Spleen (tissue), 11 donors: ENCODE results near the gene POLN. TPM values are rescaled to one million over a fixed set of nuclear protein-coding genes. Genes with fewer than 3 reads are reported as not detected.
A peak's percentile ranks its signal among the peaks of the same experiment; 100 is the strongest.

ENCODE experiments used
- DNase-seq: peaks from one replicate; pipeline ENCODE4 v3.0.0-alpha.2; 2020
- H3K27ac ChIP-seq, 8 donors: fragments of 200-600 bp; sonication (generic) in 7 of 8; 1 replicate in 4 of 8; 2 replicates in 4 of 8; pipeline versions ENCODE4 v1.5.0 to v1.8.0; 2016 to 2021; ENCODE audit warnings: inconsistent platforms in 4 of 8, mild to moderate bottlenecking in 4 of 8, moderate library complexity in 1 of 8
- H3K27me3 ChIP-seq, 7 donors: fragments of 200-600 bp; sonication (generic) in 6 of 7; replicated peaks in 1 of 7; 1 replicate in 4 of 7; 2 replicates in 3 of 7; pipeline versions ENCODE4 v1.5.0 to v1.8.0; 2016 to 2021; ENCODE audit warnings: inconsistent platforms in 3 of 7, mild to moderate bottlenecking in 1 of 7
- H3K36me3 ChIP-seq, 6 donors: fragments of 200-600 bp; sonication (generic) in 5 of 6; 1 replicate in 4 of 6; 2 replicates in 2 of 6; pipeline versions ENCODE4 v1.5.0 to v1.8.0; 2016 to 2021; ENCODE audit warnings: inconsistent platforms in 2 of 6
- H3K4me1 ChIP-seq, 6 donors: fragments of 200-600 bp; sonication (generic) in 5 of 6; 1 replicate in 3 of 6; 2 replicates in 3 of 6; pipeline versions ENCODE4 v1.5.0 to v1.8.0; 2016 to 2021; ENCODE audit warnings: inconsistent platforms in 3 of 6
- H3K4me3 ChIP-seq, 8 donors: fragments of 200-600 bp; sonication (generic) in 7 of 8; 1 replicate in 4 of 8; 2 replicates in 4 of 8; pipeline versions ENCODE4 v1.5.0 to v1.8.0; 2016 to 2021; ENCODE audit warnings: inconsistent platforms in 4 of 8, mild to moderate bottlenecking in 4 of 8, moderate library complexity in 2 of 8
- H3K9me3 ChIP-seq, 8 donors: fragments of 200-600 bp; sonication (generic) in 7 of 8; 1 replicate in 4 of 8; 2 replicates in 4 of 8; pipeline versions ENCODE4 v1.5.0 to v1.8.0; 2016 to 2021; ENCODE audit warnings: inconsistent platforms in 4 of 8
- POLR2A ChIP-seq, 3 donors: fragments of 450-650 bp; IDR thresholded peaks; one replicate each; pipeline ENCODE4 v1.5.1; 2017; ENCODE audit warnings: antibody characterized with exemption in 3 of 3, mild to moderate bottlenecking in 1 of 3
- POLR2AphosphoS5 ChIP-seq, 3 donors: sonication (generic); formaldehyde crosslinking; IDR thresholded peaks; one replicate each; pipeline ENCODE4 v1.5.1; 2017; ENCODE audit warnings: antibody characterized with exemption in 3 of 3
- WGBS, 5 donors: extraction: QIAGEN DNeasy Blood & Tissue Kit in 3 of 5; methylation state at CpG; one replicate each; pipeline versions ENCODE4 v1.1.5 to v1.1.7; 2013 to 2018; 5-methylcytosine and 5-hydroxymethylcytosine counted together
- intact Hi-C: fragments of 100-400 bp; cut with DNase I; formaldehyde crosslinking; loops from one replicate; pipeline ENCODE4 v1.15.0; 2023; ENCODE audit warnings: low total_unique reads
- polyA plus RNA-seq, 3 donors: library from polyadenylated mRNA; stranded (reverse); fragments of 200-250 nt; gene quantifications; one replicate each; pipeline ENCODE4 v1.2.1, GENCODE V29; 2013
- total RNA-seq, 7 donors: library from RNA; depleted of rRNA in 3 of 7; stranded (reverse); fragments of >200 nt in 3 of 7; fragmentation: NEBNext Ultra II Directional in 4 of 7; extraction: Animal tissue kit (Norgen Biotek cat#: 25700) in 4 of 7; gene quantifications; one replicate each; pipeline versions ENCODE4 v1.1.0 to v1.2.1, GENCODE V29; 2016 to 2021
- TF ChIP-seq, protein P1 (sequence below), 11 experiments: fragments of 200-600 bp in 7 of 11; fragments of 450-650 bp in 4 of 11; sonication (generic) in 4 of 11; IDR thresholded peaks in 8 of 11; conservative IDR thresholded peaks in 3 of 11; 1 replicate in 7 of 11; 2 replicates in 4 of 11; pipeline versions ENCODE4 v1.4.0 to v1.8.0; 2016 to 2021; ENCODE audit warnings: antibody characterized with exemption in 11 of 11, inconsistent platforms in 4 of 11, mild to moderate bottlenecking in 1 of 11
- donor health status: healthy with polysubstance abuse.
- donor health status: DM: no; HTN: no; CAD: no; lungs with moderate emphysema.
- donor health status: DM: no; HTN: no; CAD: no.
- donor health status: Bipolar disorder and iron deficiency.
- donor health status: healthy.
- donor health status: DM: no; HTN: no; CAD: no.
- donor health status: DM: yes; HTN: yes; CAD: no.

POLN gene
- total and polyA plus RNA-seq, 10 donors: 1.2 to 3.5 (median 2.5) TPM

DNA sequence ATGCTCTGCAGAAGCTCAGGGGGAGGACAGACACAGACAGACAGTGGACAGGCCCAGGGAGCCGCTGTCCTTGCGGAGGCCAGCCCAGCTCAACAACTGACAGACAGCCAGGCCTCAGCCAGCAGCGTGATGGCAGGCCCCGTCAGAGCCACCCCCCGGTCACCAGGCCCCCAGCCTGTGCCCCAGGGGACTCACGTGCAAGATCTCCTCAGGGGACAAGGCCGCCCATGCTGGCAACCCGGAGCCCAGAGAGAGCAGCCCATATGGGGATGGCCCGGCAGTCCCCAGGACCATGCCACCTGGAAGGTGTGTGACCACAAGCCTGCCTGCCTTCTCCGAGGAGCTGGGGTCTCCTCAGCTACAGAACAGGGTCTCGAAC lies 48.0 kb upstream of the POLN start:
- WGBS, 5 donors: 75 to 89% (median 86%) methylated on average over 2 to 11 of the region's 11 CpGs
- no peaks in the 10 kb centered on the region for H3K27me3 ChIP-seq
- peaks cover 0 to 3% (median 0%) of the 10 kb centered on the region in 6 donors for H3K36me3 ChIP-seq
- no peak overlapping the region for H3K4me3 ChIP-seq
- peaks cover 8 to 28% (median 24%) of the 10 kb centered on the region in 6 donors for H3K4me1 ChIP-seq
- H3K9me3 ChIP-seq: peaks cover 0 to 6% (median 0%) of the 10 kb centered on the region in 8 donors
- intact Hi-C loops: no loop called here
- TF ChIP-seq POLR2AphosphoS5 (IDR thresholded peaks at IDR 0.05): no peak
- no peak for TF ChIP-seq POLR2A (IDR thresholded peaks at IDR 0.05)
- TF ChIP-seq, protein P1, sequence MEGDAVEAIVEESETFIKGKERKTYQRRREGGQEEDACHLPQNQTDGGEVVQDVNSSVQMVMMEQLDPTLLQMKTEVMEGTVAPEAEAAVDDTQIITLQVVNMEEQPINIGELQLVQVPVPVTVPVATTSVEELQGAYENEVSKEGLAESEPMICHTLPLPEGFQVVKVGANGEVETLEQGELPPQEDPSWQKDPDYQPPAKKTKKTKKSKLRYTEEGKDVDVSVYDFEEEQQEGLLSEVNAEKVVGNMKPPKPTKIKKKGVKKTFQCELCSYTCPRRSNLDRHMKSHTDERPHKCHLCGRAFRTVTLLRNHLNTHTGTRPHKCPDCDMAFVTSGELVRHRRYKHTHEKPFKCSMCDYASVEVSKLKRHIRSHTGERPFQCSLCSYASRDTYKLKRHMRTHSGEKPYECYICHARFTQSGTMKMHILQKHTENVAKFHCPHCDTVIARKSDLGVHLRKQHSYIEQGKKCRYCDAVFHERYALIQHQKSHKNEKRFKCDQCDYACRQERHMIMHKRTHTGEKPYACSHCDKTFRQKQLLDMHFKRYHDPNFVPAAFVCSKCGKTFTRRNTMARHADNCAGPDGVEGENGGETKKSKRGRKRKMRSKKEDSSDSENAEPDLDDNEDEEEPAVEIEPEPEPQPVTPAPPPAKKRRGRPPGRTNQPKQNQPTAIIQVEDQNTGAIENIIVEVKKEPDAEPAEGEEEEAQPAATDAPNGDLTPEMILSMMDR (IDR thresholded peaks at IDR 0.05 in 8 of 11, conservative IDR thresholded peaks at IDR 0.05 in 3 of 11): no peak
- no peak for DNase-seq
- H3K27ac ChIP-seq: peak overlapping the region in 1 of 8 donors; percentile 68

DNA sequence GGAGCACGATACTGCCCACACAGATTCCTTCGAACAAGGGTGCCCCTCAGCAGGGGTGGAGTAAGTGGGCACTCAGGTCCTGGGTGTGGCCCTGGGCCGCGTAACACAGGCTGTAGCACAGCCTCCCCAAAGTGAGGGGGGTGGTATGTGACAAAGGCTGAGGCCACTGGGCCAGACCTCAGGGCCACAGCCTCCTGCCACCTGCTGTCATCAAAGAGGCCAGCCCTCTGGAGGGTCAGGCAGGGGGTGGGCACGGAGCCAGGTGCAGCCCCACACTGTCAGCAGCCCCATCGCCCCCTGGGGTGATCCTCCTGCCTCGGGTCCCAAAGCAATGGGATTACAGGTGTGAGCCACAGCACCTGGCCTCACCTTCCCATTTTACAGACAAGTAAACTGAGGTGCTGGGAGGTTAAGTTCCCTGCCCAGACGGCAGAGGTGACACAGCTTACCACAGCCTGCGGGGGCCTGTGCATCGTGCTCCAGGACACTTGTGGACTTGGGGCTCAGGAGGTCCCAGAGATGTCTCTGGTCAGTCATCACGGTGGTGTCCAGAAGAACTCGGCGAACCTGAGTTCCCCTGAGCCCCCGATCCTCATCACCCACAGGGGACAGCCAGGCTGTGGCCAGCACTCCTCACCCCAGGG lies 47.5 kb upstream of the POLN start:
- DNase-seq: peak; percentile 73
- Histone ChIP-seq H3K9me3 (peaks cover 0 to 6% (median 0%) of the 10 kb centered on the region in 8 donors), H3K4me3 (no peak overlapping the region), H3K4me1 (peaks cover 8 to 28% (median 24%) of the 10 kb centered on the region in 6 donors), H3K27ac (peak overlapping the region in 1 of 8 donors; percentile 68), H3K36me3 (peaks cover 0 to 3% (median 0%) of the 10 kb centered on the region in 6 donors), H3K27me3 (no peaks in the 10 kb centered on the region)
- intact Hi-C loops: no loop called here
- TF ChIP-seq POLR2AphosphoS5 (IDR thresholded peaks at IDR 0.05): no peak
- WGBS, 5 donors: 91 to 95% (median 92%) methylated on average over 11 to 14 of the region's 14 CpGs

DNA sequence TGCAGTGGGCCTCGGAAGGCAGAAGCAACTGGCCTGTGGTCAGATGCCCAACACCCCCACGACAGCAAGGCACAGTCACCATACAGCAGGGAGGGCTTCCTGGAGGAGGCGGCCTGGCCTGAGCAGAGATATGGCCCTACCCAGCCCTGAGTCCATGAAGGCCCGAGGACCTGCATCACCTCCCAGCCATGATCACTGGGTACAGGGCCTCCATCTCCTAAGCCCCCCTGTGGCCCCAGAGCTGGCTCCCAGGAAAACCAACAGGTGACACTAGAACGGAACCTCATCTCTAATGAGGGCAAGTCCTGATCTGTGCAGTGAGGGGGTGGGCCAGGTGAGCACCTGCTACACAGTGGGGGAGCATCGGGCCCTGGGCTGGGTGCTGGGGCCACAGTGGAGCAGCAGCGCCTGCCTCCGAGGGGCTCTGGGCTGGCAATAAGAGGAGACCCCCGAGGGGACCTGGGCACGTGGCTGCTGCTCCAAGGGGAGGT lies 46.2 kb upstream of the POLN start:
- intact Hi-C loops: no loop called here
- Histone ChIP-seq H3K27me3 (no peaks in the 10 kb centered on the region), H3K9me3 (no peaks in the 10 kb centered on the region), H3K4me1 (peaks cover 8 to 28% (median 24%) of the 10 kb centered on the region in 6 donors), H3K36me3 (peaks cover 0 to 3% (median 0%) of the 10 kb centered on the region in 6 donors), H3K27ac (no peak overlapping the region), H3K4me3 (no peak overlapping the region)
- DNase-seq: peak; percentile 69
- WGBS, 5 donors: 90 to 97% (median 90%) methylated on average over 6 to 10 of the region's 10 CpGs
- TF ChIP-seq POLR2A (IDR thresholded peaks at IDR 0.05) (no peak), POLR2AphosphoS5 (IDR thresholded peaks at IDR 0.05) (no peak)
- TF ChIP-seq, protein P1 (IDR thresholded peaks at IDR 0.05 in 8 of 11, conservative IDR thresholded peaks at IDR 0.05 in 3 of 11): no peak

DNA sequence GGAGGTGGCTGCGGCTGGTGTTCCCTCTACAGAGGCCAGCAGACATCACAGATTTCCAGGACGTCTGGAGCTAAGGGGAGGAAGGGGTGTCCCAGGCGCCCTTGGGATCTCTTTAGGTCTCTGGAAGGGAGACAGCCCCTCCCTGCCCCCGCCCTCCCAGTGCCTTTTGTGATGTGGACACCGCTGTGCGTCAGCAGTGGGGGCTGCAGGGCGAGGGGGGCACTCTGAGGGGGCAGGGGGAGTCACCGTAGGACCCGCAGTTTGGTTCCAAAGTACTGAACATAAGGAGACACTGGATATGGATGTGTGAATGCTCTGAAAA lies 45.6 kb upstream of the POLN start:
- Histone ChIP-seq H3K27ac (no peak overlapping the region), H3K4me1 (peaks cover 8 to 31% (median 25%) of the 10 kb centered on the region in 6 donors), H3K36me3 (peaks cover 0 to 3% (median 0%) of the 10 kb centered on the region in 6 donors), H3K9me3 (no peaks in the 10 kb centered on the region), H3K4me3 (no peak overlapping the region), H3K27me3 (no peaks in the 10 kb centered on the region)
- TF ChIP-seq POLR2AphosphoS5 (IDR thresholded peaks at IDR 0.05) (no peak), POLR2A (IDR thresholded peaks at IDR 0.05) (no peak)
- TF ChIP-seq, protein P1 (IDR thresholded peaks at IDR 0.05 in 8 of 11, conservative IDR thresholded peaks at IDR 0.05 in 3 of 11): no peak
- WGBS, 5 donors: 89 to 95% (median 90%) methylated on average over 9 of the region's 9 CpGs
- intact Hi-C loops: no loop called here
- peak; percentile 47 for DNase-seq
